IMR-90 (cell line): ENCODE results near the gene TNFAIP8L1.

Source experiments
- CEBPB ChIP-seq: IDR thresholded peaks from 2 replicates; pipeline ENCODE4 v1.6.1; 2012; ENCODE audit warnings: low read depth, low read length, improper control_type of control experiment
- CTCF ChIP-seq: conservative IDR thresholded peaks from 2 replicates; pipeline ENCODE4 v1.5.1; 2012; ENCODE audit warnings: mild to moderate bottlenecking, low read depth, low read length, improper control_type of control experiment
- ELK1 ChIP-seq: fragments of 150-350 bp; IDR thresholded peaks from 2 replicates; pipeline ENCODE4 v1.6.1; 2016; ENCODE audit warnings: low read depth, mild to moderate bottlenecking, low read length, moderate library complexity, borderline replicate concordance
- MAZ ChIP-seq: IDR thresholded peaks from 2 replicates; pipeline ENCODE4 v1.6.1; 2012; ENCODE audit warnings: low read depth, mild to moderate bottlenecking, low read length, improper control_type of control experiment, moderate library complexity, borderline replicate concordance
- POLR2A ChIP-seq: IDR thresholded peaks from 2 replicates; pipeline ENCODE4 v1.6.1; 2012; ENCODE audit warnings: mild to moderate bottlenecking, low read depth, low read length
- RCOR1 ChIP-seq: IDR thresholded peaks from 2 replicates; pipeline ENCODE4 v1.6.1; 2012; ENCODE audit warnings: mild to moderate bottlenecking, low read length, improper control_type of control experiment; ENCODE audit not compliant: insufficient replicate concordance

DNA sequence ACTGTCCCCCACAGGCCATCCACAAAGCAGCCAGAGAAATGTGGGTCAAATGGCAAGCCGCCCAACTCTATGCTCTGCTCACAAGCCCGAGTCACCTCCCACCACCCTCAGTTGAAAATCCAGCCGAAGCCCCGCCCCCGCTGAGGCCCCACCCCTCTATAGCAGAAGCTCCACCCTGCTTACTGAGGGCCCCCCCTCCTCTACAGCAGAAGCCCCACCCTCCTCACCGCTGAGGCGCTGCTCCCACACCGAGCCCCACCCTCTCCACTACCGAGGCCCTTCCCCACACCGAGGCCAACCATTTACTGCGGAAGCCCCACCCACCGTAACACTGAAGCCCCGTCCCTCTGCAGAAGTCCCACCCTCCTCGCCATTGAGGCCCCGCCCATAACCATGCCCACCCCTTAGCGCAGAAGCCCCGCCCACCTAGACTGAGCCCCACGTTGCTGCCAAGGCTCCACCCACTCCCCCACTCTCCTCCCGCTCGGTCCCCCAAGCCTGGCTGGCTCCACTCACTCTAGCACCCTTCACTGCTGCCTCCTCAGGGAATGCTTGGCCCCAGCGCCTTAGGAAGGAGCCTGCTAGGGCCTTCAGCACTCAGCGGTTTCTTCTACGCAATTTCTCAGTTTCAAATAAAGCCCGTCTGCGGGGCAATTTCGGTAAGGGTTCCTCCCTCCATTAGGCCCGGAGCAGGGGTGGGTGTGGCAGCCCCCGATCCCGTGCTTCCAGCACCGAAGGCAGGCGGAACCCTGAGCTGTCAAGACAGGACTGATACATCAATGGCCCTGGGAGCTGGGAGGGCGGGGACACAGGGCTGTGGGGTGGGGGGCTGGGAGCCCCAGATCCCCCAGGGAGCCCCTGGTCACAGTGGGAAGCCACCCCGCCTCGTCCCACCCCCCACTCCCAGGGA lies 39.8 kb downstream of the TNFAIP8L1 start:
- TF ChIP-seq CTCF (no peak), CEBPB (no peak), POLR2A (no peak), ELK1 (no peak), RCOR1 (no peak), MAZ (no peak)
